Caco-2 (cell line): ENCODE data around the gene RRAS2. TPM values are rescaled to one million over a fixed set of nuclear protein-coding genes. Genes with fewer than 3 reads are reported as not detected.

Experiments used
- BruUV-seq: library from RNA; stranded (reverse); fragments of 400-500 nt; replicated peaks from 2 replicates; lab custom pipeline; 2021; lab: Mats Ljungman, UMichigan
- CTCF ChIA-PET: fragments of 300-600 bp; sonication (Branson Sonifier 250); formaldehyde crosslinking; loops from one replicate; lab custom pipeline; 2022; ENCODE audit warnings: antibody characterized with exemption; lab: Charles Lee
- POLR2A ChIA-PET: fragments of 300-600 bp; sonication (Branson Sonifier 250); formaldehyde crosslinking; loops from one replicate; lab custom pipeline; 2022; ENCODE audit warnings: antibody characterized with exemption; lab: Charles Lee
- DNase-seq, 2 experiments: peaks; one replicate each; pipeline versions ENCODE4 v3.0.0 to v3.0.0-alpha.2; 2020 to 2022
- H3K27me3 ChIP-seq: replicated peaks from 2 replicates; pipeline ENCODE4 v1.6.0; 2011; ENCODE audit warnings: low read length; ENCODE audit not compliant: control insufficient read depth, insufficient read depth
- H3K36me3 ChIP-seq: 2 replicates; pipeline ENCODE4 v1.5.1; 2011; ENCODE audit warnings: low read length; ENCODE audit not compliant: control insufficient read depth, insufficient read depth
- H3K4me1 ChIP-seq: fragments of 250-450 bp; sonication (Bioruptor Pico); 2 replicates; pipeline ENCODE4 v1.5.1; 2020; ENCODE audit warnings: mild to moderate bottlenecking
- H3K4me3 ChIP-seq: 2 replicates; pipeline ENCODE4 v1.5.1; 2011; ENCODE audit warnings: low read depth, mild to moderate bottlenecking, control low read depth, low read length
- H3K9me3 ChIP-seq: fragments of 250-450 bp; sonication (Bioruptor Pico); 2 replicates; pipeline ENCODE4 v1.5.1; 2020; ENCODE audit warnings: mild to moderate bottlenecking, moderate library complexity
- H3K27ac Mint-ChIP-seq: one replicate; pipeline ENCODE4 v1.8.0; 2022; ENCODE audit warnings: mixed read lengths; ENCODE audit not compliant: unreplicated experiment
- H3K27me3 Mint-ChIP-seq: one replicate; pipeline ENCODE4 v1.8.0; 2022; ENCODE audit warnings: mixed read lengths; ENCODE audit not compliant: insufficient read depth, unreplicated experiment
- H3K36me3 Mint-ChIP-seq: one replicate; pipeline ENCODE4 v1.8.0; 2022; ENCODE audit warnings: mild to moderate bottlenecking, mixed read lengths; ENCODE audit not compliant: insufficient read depth, unreplicated experiment
- H3K4me1 Mint-ChIP-seq: one replicate; pipeline ENCODE4 v1.8.0; 2022; ENCODE audit warnings: low read depth, mixed read lengths; ENCODE audit not compliant: unreplicated experiment
- H3K4me3 Mint-ChIP-seq: one replicate; pipeline ENCODE4 v1.8.0; 2022; ENCODE audit warnings: mild to moderate bottlenecking, moderate library complexity, mixed read lengths; ENCODE audit not compliant: unreplicated experiment
- H3K9me3 Mint-ChIP-seq: one replicate; pipeline ENCODE4 v1.8.0; 2022; ENCODE audit warnings: mixed read lengths; ENCODE audit not compliant: unreplicated experiment
- CTCF ChIP-seq, 2 experiments: fragments of 200-600 bp in 1 of 2; IDR thresholded peaks; 1 replicate in 1 of 2; 2 replicates in 1 of 2; pipeline versions ENCODE4 v1.5.1 to v1.8.0; 2011 to 2022; ENCODE audit warnings: antibody characterized with exemption in 1 of 2, control low read depth in 1 of 2, inconsistent platforms in 1 of 2, low read depth in 1 of 2, low read length in 1 of 2, mild to moderate bottlenecking in 1 of 2, moderate library complexity in 1 of 2; ENCODE audit not compliant: insufficient read depth in 1 of 2, severe bottlenecking in 1 of 2, unreplicated experiment in 1 of 2
- intact Hi-C: fragments of 100-400 bp; cut with micrococcal nuclease; formaldehyde crosslinking; loops from one replicate; pipeline ENCODE4 v1.10.0; 2022; ENCODE audit not compliant: unreplicated experiment
- total RNA-seq: library from RNA; stranded (reverse); gene quantifications from 2 replicates; pipeline ENCODE4 v1.2.3, GENCODE V29; 2022

Gene RRAS2
- total RNA-seq, 1 experiment from 2014 or later: 94.7 TPM

- Histone ChIP-seq H3K4me3 (no peak overlapping the region), H3K36me3 (peaks cover 2% of the 10 kb centered on the region), H3K9me3 (no peaks in the 10 kb centered on the region), H3K4me1 (peaks cover 14% of the 10 kb centered on the region), H3K27me3 (no peaks in the 10 kb centered on the region)
- Mint-ChIP-seq H3K4me3 (no peak overlapping the region), H3K36me3 (peaks cover 61% of the 10 kb centered on the region), H3K27ac (no peak overlapping the region), H3K27me3 (no peaks in the 10 kb centered on the region), H3K9me3 (no peaks in the 10 kb centered on the region), H3K4me1 (peaks cover 17% of the 10 kb centered on the region)
- intact Hi-C loops: no loop called here
- TF ChIP-seq CTCF (IDR thresholded peaks at IDR 0.05; ENCODE audit: insufficient read depth in 1 of 2, low read depth in 1 of 2, low read length in 1 of 2, severe bottlenecking in 1 of 2, unreplicated experiment in 1 of 2): no peak
- no peak for DNase-seq
- ChIA-PET POLR2A (no interaction called here), CTCF (no interaction called here)
- BruUV-seq: no TSS peak
Measured at GRCh38 chr11:14269692-14270573, 89.0 kb downstream of the RRAS2 start.

- Mint-ChIP-seq H3K4me3 (no peak overlapping the region), H3K4me1 (peaks cover 17% of the 10 kb centered on the region), H3K9me3 (no peaks in the 10 kb centered on the region), H3K27me3 (no peaks in the 10 kb centered on the region), H3K27ac (no peak overlapping the region), H3K36me3 (peaks cover 55% of the 10 kb centered on the region)
- Histone ChIP-seq H3K4me3 (no peak overlapping the region), H3K27me3 (no peaks in the 10 kb centered on the region), H3K4me1 (peaks cover 14% of the 10 kb centered on the region), H3K36me3 (peaks cover 2% of the 10 kb centered on the region), H3K9me3 (no peaks in the 10 kb centered on the region)
- ChIA-PET POLR2A (no interaction called here), CTCF (no interaction called here)
- no TSS peak for BruUV-seq
- intact Hi-C loops: no loop called here
- TF ChIP-seq CTCF (IDR thresholded peaks at IDR 0.05; ENCODE audit: insufficient read depth in 1 of 2, low read depth in 1 of 2, low read length in 1 of 2, severe bottlenecking in 1 of 2, unreplicated experiment in 1 of 2): no peak
- no peak for DNase-seq
Measured at GRCh38 chr11:14267861-14268635, 90.9 kb downstream of the RRAS2 start.

DNA sequence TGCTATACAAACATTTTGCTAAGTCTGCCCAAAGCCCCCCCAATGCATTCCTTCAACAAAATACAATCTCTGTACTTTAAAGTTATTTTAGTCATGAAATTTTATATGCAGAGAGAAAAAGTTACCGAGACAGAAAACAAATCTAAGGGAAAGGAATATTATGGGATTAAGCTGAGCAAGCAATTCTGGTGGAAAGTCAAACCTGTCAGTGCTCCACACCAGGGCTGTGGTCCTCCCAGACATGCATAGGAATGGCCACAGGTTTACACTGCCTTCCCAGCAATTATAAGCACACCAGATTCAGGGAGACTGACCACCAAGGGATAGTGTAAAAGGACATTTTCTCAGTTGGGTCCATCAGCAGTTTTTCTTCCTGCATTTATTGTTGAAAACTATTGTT is 92.4 kb downstream of the RRAS2 start:
- no peaks in the 10 kb centered on the region for H3K9me3 Mint-ChIP-seq
- BruUV-seq: TSS peak; percentile 52
- H3K27ac Mint-ChIP-seq: no peak overlapping the region
- peaks cover 8% of the 10 kb centered on the region for H3K4me1 Mint-ChIP-seq
- ChIA-PET CTCF (no interaction called here), POLR2A (no interaction called here)
- Histone ChIP-seq H3K4me3 (no peak overlapping the region), H3K36me3 (peaks cover 4% of the 10 kb centered on the region), H3K9me3 (no peaks in the 10 kb centered on the region), H3K4me1 (peaks cover 9% of the 10 kb centered on the region), H3K27me3 (no peaks in the 10 kb centered on the region)
- intact Hi-C loops: no loop called here
- no peak for TF ChIP-seq CTCF (IDR thresholded peaks at IDR 0.05; ENCODE audit: insufficient read depth in 1 of 2, low read depth in 1 of 2, low read length in 1 of 2, severe bottlenecking in 1 of 2, unreplicated experiment in 1 of 2)
- no peak for DNase-seq
- H3K36me3 Mint-ChIP-seq: peaks cover 60% of the 10 kb centered on the region
- H3K4me3 Mint-ChIP-seq: no peak overlapping the region
- no peaks in the 10 kb centered on the region for H3K27me3 Mint-ChIP-seq
